ENCODE results near the gene GALNT2.

Gene GALNT2

GRCh38 chr1:230326971-230327891, 260.2 kb downstream of the GALNT2 start:
- no peak overlapping the region for H3K4me3 ChIP-seq (ENCODE audit: insufficient read depth, low read length, poor library complexity, severe bottlenecking)
- H3K36me3 ChIP-seq (ENCODE audit: low read length) = no peaks in the 10 kb centered on the region
- no peak overlapping the region for H3K27ac ChIP-seq (ENCODE audit: low read depth, low read length)
- H3K9me3 ChIP-seq (ENCODE audit: insufficient read depth, low read length) = no peaks in the 10 kb centered on the region
- no peaks in the 10 kb centered on the region for H4K20me1 ChIP-seq (ENCODE audit: low read depth, low read length)
- H3F3A ChIP-seq (ENCODE audit: insufficient read depth) = no peaks in the 10 kb centered on the region
- no peak overlapping the region for H3K9ac ChIP-seq (ENCODE audit: low read length)
- no peaks in the 10 kb centered on the region for H3K27me3 ChIP-seq (ENCODE audit: low read length)
- H3K4me2 ChIP-seq (ENCODE audit: low read depth, low read length, poor library complexity, severe bottlenecking) = no peak overlapping the region
- H2AFZ ChIP-seq (ENCODE audit: low read depth, low read length, severe bottlenecking) = no peak overlapping the region
- no peaks in the 10 kb centered on the region for H3K9me2 ChIP-seq (replicated peaks; ENCODE audit: insufficient read depth, low read length)
- no peaks in the 10 kb centered on the region for H3K79me2 ChIP-seq (ENCODE audit: insufficient read depth, low read length)
- TF ChIP-seq EZH2phosphoT487 (conservative IDR thresholded peaks at IDR 0.05; ENCODE audit: low read length) = no peak
- TF ChIP-seq CTCF (IDR thresholded peaks at IDR 0.05; ENCODE audit: insufficient read depth, low read length, poor library complexity, severe bottlenecking) = no peak

GRCh38 chr1:230327892-230328284, 260.9 kb downstream of the GALNT2 start:
- no peak overlapping the region for H3K4me3 ChIP-seq (ENCODE audit: insufficient read depth, low read length, poor library complexity, severe bottlenecking)
- no peaks in the 10 kb centered on the region for H3K79me2 ChIP-seq (ENCODE audit: insufficient read depth, low read length)
- no peaks in the 10 kb centered on the region for H4K20me1 ChIP-seq (ENCODE audit: low read depth, low read length)
- H3F3A ChIP-seq (ENCODE audit: insufficient read depth) = no peaks in the 10 kb centered on the region
- no peak for TF ChIP-seq CTCF (IDR thresholded peaks at IDR 0.05; ENCODE audit: insufficient read depth, low read length, poor library complexity, severe bottlenecking)
- H3K9me2 ChIP-seq (replicated peaks; ENCODE audit: insufficient read depth, low read length) = no peaks in the 10 kb centered on the region
- no peak overlapping the region for H2AFZ ChIP-seq (ENCODE audit: low read depth, low read length, severe bottlenecking)
- no peaks in the 10 kb centered on the region for H3K9me3 ChIP-seq (ENCODE audit: insufficient read depth, low read length)
- no peaks in the 10 kb centered on the region for H3K36me3 ChIP-seq (ENCODE audit: low read length)
- no peak overlapping the region for H3K9ac ChIP-seq (ENCODE audit: low read length)
- H3K4me2 ChIP-seq (ENCODE audit: low read depth, low read length, poor library complexity, severe bottlenecking) = no peak overlapping the region
- H3K27ac ChIP-seq (ENCODE audit: low read depth, low read length) = no peak overlapping the region
- no peaks in the 10 kb centered on the region for H3K27me3 ChIP-seq (ENCODE audit: low read length)

GRCh38 chr1:230328342-230329015, 261.4 kb downstream of the GALNT2 start:
- Histone ChIP-seq H4K20me1 (ENCODE audit: low read depth, low read length) (no peaks in the 10 kb centered on the region), H3K9me2 (replicated peaks; ENCODE audit: insufficient read depth, low read length) (no peaks in the 10 kb centered on the region), H3K79me2 (ENCODE audit: insufficient read depth, low read length) (no peaks in the 10 kb centered on the region), H3K4me3 (ENCODE audit: insufficient read depth, low read length, poor library complexity, severe bottlenecking) (no peak overlapping the region), H3K9ac (ENCODE audit: low read length) (no peak overlapping the region), H3K9me3 (ENCODE audit: insufficient read depth, low read length) (no peaks in the 10 kb centered on the region), H3K27me3 (ENCODE audit: low read length) (no peaks in the 10 kb centered on the region), H3F3A (ENCODE audit: insufficient read depth) (no peaks in the 10 kb centered on the region), H2AFZ (ENCODE audit: low read depth, low read length, severe bottlenecking) (no peak overlapping the region), H3K27ac (ENCODE audit: low read depth, low read length) (no peak overlapping the region), H3K36me3 (ENCODE audit: low read length) (no peaks in the 10 kb centered on the region), H3K4me2 (ENCODE audit: low read depth, low read length, poor library complexity, severe bottlenecking) (no peak overlapping the region)
- no peak for TF ChIP-seq CTCF (IDR thresholded peaks at IDR 0.05; ENCODE audit: insufficient read depth, low read length, poor library complexity, severe bottlenecking)
- TF ChIP-seq EZH2phosphoT487 (conservative IDR thresholded peaks at IDR 0.05; ENCODE audit: low read length) = no peak
